H9 (cell line): ENCODE data around the gene MRFAP1. TPM values are rescaled to one million over a fixed set of nuclear protein-coding genes. Genes with fewer than 3 reads are reported as not detected.

ENCODE experiments used
- DNase-seq: peaks from one replicate; pipeline ENCODE4 v3.0.0-alpha.2; 2017
- H2AFZ ChIP-seq: one replicate; pipeline ENCODE4 v1.6.1; 2013; ENCODE audit warnings: mild to moderate bottlenecking, low read length, control low read depth, moderate library complexity
- H2AK5ac ChIP-seq: 2 replicates; pipeline ENCODE4 v1.6.1; 2013; ENCODE audit warnings: low read length, control low read depth, mixed read lengths; ENCODE audit not compliant: insufficient read length
- H2BK120ac ChIP-seq: one replicate; pipeline ENCODE4 v1.6.1; 2013; ENCODE audit warnings: low read depth, mild to moderate bottlenecking, low read length, control low read depth, inconsistent platforms; ENCODE audit not compliant: poor library complexity, severe bottlenecking
- H2BK12ac ChIP-seq: 2 replicates; pipeline ENCODE4 v1.6.1; 2013; ENCODE audit warnings: low read length, control low read depth, mixed read lengths, low read depth; ENCODE audit not compliant: insufficient read length
- H2BK15ac ChIP-seq: 2 replicates; pipeline ENCODE4 v1.6.1; 2013; ENCODE audit warnings: low read depth, low read length, control low read depth
- H2BK20ac ChIP-seq: one replicate; pipeline ENCODE4 v1.6.1; 2013; ENCODE audit warnings: low read depth, mild to moderate bottlenecking, low read length, control low read depth, inconsistent platforms; ENCODE audit not compliant: poor library complexity, severe bottlenecking
- H2BK5ac ChIP-seq: 2 replicates; pipeline ENCODE4 v1.6.1; 2013; ENCODE audit warnings: low read length, control low read depth, mixed read lengths; ENCODE audit not compliant: insufficient read length
- H3K14ac ChIP-seq: 2 replicates; pipeline ENCODE4 v1.6.1; 2013; ENCODE audit warnings: low read length, control low read depth; ENCODE audit not compliant: insufficient read depth
- H3K18ac ChIP-seq: 2 replicates; pipeline ENCODE4 v1.6.1; 2013; ENCODE audit warnings: low read depth, mild to moderate bottlenecking, mixed read lengths, low read length, control low read depth; ENCODE audit not compliant: insufficient read length
- H3K23ac ChIP-seq: 2 replicates; pipeline ENCODE4 v1.6.1; 2013; ENCODE audit warnings: low read length, control low read depth, mixed read lengths, low read depth; ENCODE audit not compliant: insufficient read length
- H3K23me2 ChIP-seq: 2 replicates; pipeline ENCODE4 v1.6.1; 2013; ENCODE audit warnings: low read depth, mild to moderate bottlenecking, mixed read lengths, low read length, control low read depth; ENCODE audit not compliant: insufficient read length, poor library complexity, severe bottlenecking
- H3K27ac ChIP-seq: 2 replicates; pipeline ENCODE4 v1.5.1; 2013; ENCODE audit warnings: low read length, control low read depth, mixed read lengths, low read depth; ENCODE audit not compliant: insufficient read length
- H3K27me3 ChIP-seq: 2 replicates; pipeline ENCODE4 v1.6.1; 2013; ENCODE audit warnings: low read length, control low read depth, inconsistent platforms; ENCODE audit not compliant: insufficient read depth
- H3K4ac ChIP-seq: 2 replicates; pipeline ENCODE4 v1.6.1; 2013; ENCODE audit warnings: low read depth, mild to moderate bottlenecking, control low read depth, inconsistent platforms, low read length, moderate library complexity
- H3K4me1 ChIP-seq: 2 replicates; pipeline ENCODE4 v1.6.1; 2013; ENCODE audit warnings: low read length, control low read depth, inconsistent platforms; ENCODE audit not compliant: insufficient read depth
- H3K4me2 ChIP-seq: 2 replicates; pipeline ENCODE4 v1.6.1; 2013; ENCODE audit warnings: low read length, control low read depth, mixed read lengths; ENCODE audit not compliant: insufficient read length, insufficient read depth
- H3K56ac ChIP-seq: 2 replicates; pipeline ENCODE4 v1.6.1; 2013; ENCODE audit warnings: low read depth, mild to moderate bottlenecking, mixed read lengths, low read length, control low read depth; ENCODE audit not compliant: insufficient read length
- H3K79me1 ChIP-seq: 2 replicates; pipeline ENCODE4 v1.6.1; 2013; ENCODE audit warnings: low read depth, mild to moderate bottlenecking, moderate library complexity, low read length, control low read depth, inconsistent platforms; ENCODE audit not compliant: insufficient read depth, poor library complexity, severe bottlenecking
- H3K79me2 ChIP-seq: 2 replicates; pipeline ENCODE4 v1.6.1; 2013; ENCODE audit warnings: low read length, control low read depth, inconsistent platforms; ENCODE audit not compliant: insufficient read depth
- H3K9ac ChIP-seq: 2 replicates; pipeline ENCODE4 v1.6.1; 2013; ENCODE audit warnings: low read length, control low read depth, mixed read lengths; ENCODE audit not compliant: insufficient read length; ENCODE audit errors: extremely low read depth
- H3K9me3 ChIP-seq: one replicate; pipeline ENCODE4 v1.6.1; 2013; ENCODE audit warnings: low read depth, low read length, inconsistent platforms; ENCODE audit not compliant: control insufficient read depth
- H3T11ph ChIP-seq: one replicate; pipeline ENCODE4 v1.6.1; 2013; ENCODE audit warnings: mild to moderate bottlenecking, low read length, control low read depth, inconsistent platforms
- H4K20me1 ChIP-seq: one replicate; pipeline ENCODE4 v1.6.1; 2013; ENCODE audit not compliant: control insufficient read depth, insufficient read length, insufficient read depth
- H4K5ac ChIP-seq: 2 replicates; pipeline ENCODE4 v1.6.1; 2013; ENCODE audit warnings: low read depth, mild to moderate bottlenecking, mixed read lengths, low read length, control low read depth; ENCODE audit not compliant: insufficient read length
- H4K8ac ChIP-seq: replicated peaks from 2 replicates; pipeline ENCODE4 v1.6.1; 2013; ENCODE audit warnings: low read length, control low read depth, mixed read lengths, low read depth; ENCODE audit not compliant: insufficient read length
- H4K91ac ChIP-seq: 2 replicates; pipeline ENCODE4 v1.6.1; 2013; ENCODE audit warnings: low read depth, mild to moderate bottlenecking, moderate library complexity, mixed read lengths, low read length, control low read depth; ENCODE audit not compliant: insufficient read length
- H3K27ac Mint-ChIP-seq, 3 experiments: 2 replicates in 2 of 3; 3 replicates in 1 of 3; pipeline ENCODE4 v1.8.0; 2020 to 2021; ENCODE audit warnings: mixed read lengths in 3 of 3, mild to moderate bottlenecking in 1 of 3, moderate library complexity in 1 of 3
- H3K27me3 Mint-ChIP-seq: 2 replicates; pipeline ENCODE4 v1.8.0; 2021; ENCODE audit warnings: low read depth, mild to moderate bottlenecking, moderate library complexity, mixed read lengths
- H3K36me3 Mint-ChIP-seq, 3 experiments: 2 replicates in 2 of 3; 3 replicates in 1 of 3; pipeline ENCODE4 v1.8.0; 2020 to 2021; ENCODE audit warnings: low read depth in 3 of 3, mixed read lengths in 3 of 3; ENCODE audit not compliant: insufficient read depth in 1 of 3
- H3K4me1 Mint-ChIP-seq, 2 experiments: 2 replicates each; pipeline ENCODE4 v1.8.0; 2020; ENCODE audit warnings: mixed read lengths in 2 of 2
- H3K4me3 Mint-ChIP-seq, 2 experiments: 2 replicates in 1 of 2; 3 replicates in 1 of 2; pipeline ENCODE4 v1.8.0; 2020 to 2021; ENCODE audit warnings: mild to moderate bottlenecking in 2 of 2, mixed read lengths in 2 of 2, moderate library complexity in 1 of 2
- H3K9me3 Mint-ChIP-seq, 2 experiments: 2 replicates in 1 of 2; 3 replicates in 1 of 2; pipeline ENCODE4 v1.8.0; 2020; ENCODE audit warnings: mild to moderate bottlenecking in 2 of 2, mixed read lengths in 2 of 2, moderate library complexity in 1 of 2
- WGBS: extraction: QIAGEN DNeasy Blood & Tissue Kit; methylation state at CpG from one replicate; pipeline ENCODE4 v1.1.7; 2013; ENCODE audit warnings: missing lambda C conversion rate, low lambda C conversion rate, mixed read lengths; ENCODE audit not compliant: insufficient read length; ENCODE audit errors: extremely low coverage; 5-methylcytosine and 5-hydroxymethylcytosine counted together
- total RNA-seq: library from RNA; stranded (reverse); gene quantifications from 2 replicates; pipeline ENCODE4 v1.2.1, GENCODE V29; 2021
- TF ChIP-seq, protein P1 (sequence below): fragments of 200-600 bp; sonication (generic); conservative IDR thresholded peaks from 3 replicates; pipeline ENCODE4 v1.8.0; 2021; ENCODE audit warnings: antibody characterized with exemption, mild to moderate bottlenecking

Gene MRFAP1
- total RNA-seq, 1 experiment from 2014 or later = 328 TPM

DNA sequence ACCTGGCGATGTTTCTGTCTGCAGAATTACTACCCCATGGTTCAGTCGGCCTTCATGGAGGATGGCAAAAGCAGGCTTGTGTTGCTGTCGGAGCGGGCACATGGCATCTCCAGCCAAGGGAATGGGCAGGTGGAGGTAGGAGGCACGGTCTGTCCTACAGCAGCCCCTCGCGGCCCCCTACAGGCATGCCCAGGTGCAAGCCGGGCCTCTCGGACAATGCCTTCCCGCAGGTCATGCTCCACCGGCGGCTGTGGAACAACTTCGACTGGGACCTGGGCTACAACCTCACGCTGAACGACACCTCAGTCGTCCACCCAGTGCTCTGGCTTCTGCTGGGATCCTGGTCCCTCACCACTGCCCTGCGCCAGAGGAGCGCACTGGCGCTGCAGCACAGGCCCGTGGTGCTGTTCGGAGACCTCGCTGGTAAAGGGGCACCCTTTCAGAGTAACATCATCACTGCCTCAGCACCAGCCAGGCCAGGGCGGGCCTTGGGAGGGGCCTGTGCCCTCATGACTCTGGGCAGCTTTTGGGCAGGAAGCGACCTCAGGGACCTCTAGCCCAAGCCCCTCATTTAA, 29.5 kb upstream of the MRFAP1 start:
- Histone ChIP-seq H4K8ac (no peak overlapping the region), H3K4me1 (no peaks in the 10 kb centered on the region), H2BK15ac (no peak overlapping the region), H3K23ac (no peak overlapping the region), H2BK20ac (no peak overlapping the region), H3K79me2 (no peaks in the 10 kb centered on the region), H3K4me2 (no peak overlapping the region), H3K79me1 (no peaks in the 10 kb centered on the region), H3K27me3 (no peaks in the 10 kb centered on the region; the same call in 1 of the 2 replicates), H3T11ph (no peak overlapping the region), H4K20me1 (no peaks in the 10 kb centered on the region), H3K14ac (no peak overlapping the region; the same call in 1 of the 2 replicates), H3K4ac (no peak overlapping the region), H2AK5ac (no peak overlapping the region), H3K27ac (no peak overlapping the region), H3K9me3 (no peaks in the 10 kb centered on the region), H3K18ac (no peak overlapping the region), H2BK12ac (no peak overlapping the region), H4K91ac (no peak overlapping the region), H2BK5ac (no peak overlapping the region), H3K56ac (no peak overlapping the region), H3K9ac (no peak overlapping the region), H3K23me2 (no peaks in the 10 kb centered on the region), H2BK120ac (no peak overlapping the region), H2AFZ (no peak overlapping the region), H4K5ac (no peak overlapping the region)
- Mint-ChIP-seq H3K9me3 (no peaks in the 10 kb centered on the region; a peak in 1 of 5 replicates), H3K27me3 (no peaks in the 10 kb centered on the region), H3K4me1 (peaks cover 0 to 5% of the 10 kb centered on the region in 2 experiments; a peak in 1 of 4 replicates), H3K4me3 (no peak overlapping the region), H3K36me3 (peaks cover 2 to 20% (median 14%) of the 10 kb centered on the region in 3 experiments; a peak in 6 of 7 replicates), H3K27ac (no peak overlapping the region)
- no peak for DNase-seq
- no CpG with 5 or more reads among the region's 24 CpGs for WGBS
- TF ChIP-seq, protein P1, sequence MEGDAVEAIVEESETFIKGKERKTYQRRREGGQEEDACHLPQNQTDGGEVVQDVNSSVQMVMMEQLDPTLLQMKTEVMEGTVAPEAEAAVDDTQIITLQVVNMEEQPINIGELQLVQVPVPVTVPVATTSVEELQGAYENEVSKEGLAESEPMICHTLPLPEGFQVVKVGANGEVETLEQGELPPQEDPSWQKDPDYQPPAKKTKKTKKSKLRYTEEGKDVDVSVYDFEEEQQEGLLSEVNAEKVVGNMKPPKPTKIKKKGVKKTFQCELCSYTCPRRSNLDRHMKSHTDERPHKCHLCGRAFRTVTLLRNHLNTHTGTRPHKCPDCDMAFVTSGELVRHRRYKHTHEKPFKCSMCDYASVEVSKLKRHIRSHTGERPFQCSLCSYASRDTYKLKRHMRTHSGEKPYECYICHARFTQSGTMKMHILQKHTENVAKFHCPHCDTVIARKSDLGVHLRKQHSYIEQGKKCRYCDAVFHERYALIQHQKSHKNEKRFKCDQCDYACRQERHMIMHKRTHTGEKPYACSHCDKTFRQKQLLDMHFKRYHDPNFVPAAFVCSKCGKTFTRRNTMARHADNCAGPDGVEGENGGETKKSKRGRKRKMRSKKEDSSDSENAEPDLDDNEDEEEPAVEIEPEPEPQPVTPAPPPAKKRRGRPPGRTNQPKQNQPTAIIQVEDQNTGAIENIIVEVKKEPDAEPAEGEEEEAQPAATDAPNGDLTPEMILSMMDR = no peak
